Superior temporal gyrus (tissue), 1 donor: ENCODE measurements around the gene KIAA0319L.

Experiments
- DNase-seq: peaks from one replicate; pipeline ENCODE4 v3.0.0-alpha.2; 2016; ENCODE audit errors: extremely low spot score

The KIAA0319L gene

DNA sequence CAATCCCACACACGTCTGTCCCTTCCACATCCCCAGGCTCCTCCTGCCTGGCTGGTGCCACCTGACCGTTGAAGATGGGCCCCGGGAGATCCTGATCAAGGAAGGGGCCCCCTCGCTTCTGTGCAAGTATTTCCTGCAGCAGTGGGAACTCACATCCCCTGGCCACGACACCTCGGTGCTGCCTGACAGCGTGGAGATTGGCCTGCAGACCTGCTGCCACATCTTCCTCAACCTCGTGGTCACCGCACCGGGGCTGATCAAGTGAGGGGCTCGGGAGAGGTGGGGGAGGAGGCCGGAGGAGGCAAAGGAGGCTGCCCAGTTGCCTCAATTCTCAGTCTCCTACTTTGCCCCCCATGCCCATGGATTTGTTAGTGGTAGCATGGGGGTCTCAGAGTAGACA, 6.0 kb upstream of the KIAA0319L start:
- DNase-seq = no peak

DNA sequence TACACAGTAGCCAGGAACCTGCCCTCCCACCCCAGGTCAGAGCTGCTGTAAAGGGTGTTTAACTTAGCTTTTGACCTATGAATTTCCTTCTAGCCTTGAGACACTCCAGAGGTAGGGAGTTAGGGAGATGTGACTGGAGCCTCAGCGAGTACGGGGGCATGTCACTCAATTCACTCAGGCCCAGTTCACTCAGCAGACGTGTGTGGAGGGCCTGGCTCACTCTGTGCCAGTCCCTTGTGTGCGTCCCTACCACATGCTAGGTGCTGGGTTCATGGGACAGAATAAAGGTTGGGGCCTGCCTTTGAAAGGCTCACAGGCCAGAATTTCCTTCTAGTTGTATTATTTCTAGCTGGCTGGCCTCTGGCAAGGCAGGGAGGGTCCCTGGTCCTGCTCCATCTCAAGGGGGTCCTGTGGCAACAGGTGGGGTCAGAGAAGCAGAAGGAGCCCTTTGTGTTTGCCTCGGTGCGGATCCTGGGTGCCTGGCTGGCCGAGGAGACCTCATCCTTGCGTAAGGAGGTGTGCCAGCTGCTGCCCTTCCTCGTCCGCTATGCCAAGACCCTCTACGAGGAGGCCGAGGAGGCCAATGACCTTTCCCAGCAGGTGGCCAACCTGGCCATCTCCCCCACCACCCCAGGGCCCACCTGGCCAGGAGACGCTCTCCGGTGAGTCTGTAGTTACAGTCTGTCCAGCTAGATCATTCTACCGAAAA, 4.9 kb upstream of the KIAA0319L start:
- no peak for DNase-seq

DNA sequence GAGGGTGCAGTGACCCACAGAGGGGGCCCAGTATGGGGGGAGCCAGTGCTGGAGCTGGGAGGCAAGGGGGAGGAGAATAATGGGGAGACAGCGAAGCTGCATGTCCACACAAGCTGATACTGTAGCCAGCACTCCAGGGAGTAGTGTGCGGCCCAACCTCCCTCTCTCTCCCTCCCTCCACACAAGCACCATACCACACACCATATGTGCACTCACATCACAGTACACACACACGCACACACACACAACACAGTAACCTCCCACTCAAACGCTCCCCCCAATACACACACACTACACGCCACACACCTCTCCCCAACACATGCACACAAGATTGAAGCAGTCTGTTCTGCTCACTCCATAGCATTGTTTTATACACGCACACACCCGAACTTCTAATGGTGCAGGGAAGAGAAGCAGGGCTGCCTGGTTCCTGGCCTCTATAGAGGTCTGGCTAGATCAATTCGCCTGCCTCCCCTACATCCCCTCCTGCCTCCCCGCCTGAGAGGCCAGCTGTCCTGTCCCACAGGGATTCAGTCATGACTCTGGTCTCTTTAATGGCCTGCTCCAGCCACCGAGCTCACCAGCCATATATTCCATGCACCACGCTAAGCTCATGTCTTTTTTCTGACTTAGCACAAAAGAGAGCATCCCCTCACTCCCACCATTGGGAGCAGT, 4.2 kb upstream of the KIAA0319L start:
- no peak for DNase-seq

DNA sequence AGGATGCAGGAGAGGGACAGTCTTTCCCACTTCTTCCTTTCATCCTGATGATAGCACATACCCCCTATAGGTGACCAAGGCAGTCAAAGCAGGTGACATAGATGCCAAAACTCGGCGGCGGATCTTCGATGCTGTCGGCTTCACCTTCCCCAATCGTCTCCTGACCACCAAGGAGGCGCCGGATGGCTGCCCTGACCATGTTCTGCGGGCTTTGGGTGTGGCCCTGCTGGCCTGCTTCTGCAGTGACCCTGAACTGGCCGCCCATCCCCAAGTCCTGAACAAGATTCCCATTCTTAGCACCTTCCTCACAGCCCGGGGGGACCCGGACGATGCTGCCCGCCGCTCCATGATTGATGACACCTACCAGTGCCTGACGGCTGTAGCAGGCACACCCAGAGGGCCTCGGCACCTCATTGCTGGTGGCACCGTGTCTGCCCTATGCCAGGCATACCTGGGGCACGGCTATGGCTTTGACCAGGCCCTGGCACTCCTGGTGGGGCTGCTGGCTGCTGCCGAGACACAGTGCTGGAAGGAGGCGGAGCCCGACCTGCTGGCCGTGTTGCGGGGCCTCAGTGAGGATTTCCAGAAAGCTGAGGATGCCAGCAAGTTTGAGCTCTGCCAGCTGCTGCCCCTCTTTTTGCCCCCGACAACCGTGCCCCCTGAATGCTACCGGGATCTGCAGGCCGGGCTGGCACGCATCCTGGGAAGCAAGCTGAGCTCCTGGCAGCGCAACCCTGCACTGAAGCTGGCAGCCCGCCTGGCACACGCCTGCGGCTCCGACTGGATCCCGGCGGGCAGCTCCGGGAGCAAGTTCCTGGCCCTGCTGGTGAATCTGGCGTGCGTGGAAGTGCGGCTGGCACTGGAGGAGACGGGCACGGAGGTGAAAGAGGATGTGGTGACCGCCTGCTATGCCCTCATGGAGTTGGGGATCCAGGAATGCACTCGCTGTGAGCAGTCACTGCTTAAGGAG, 3.3 kb upstream of the KIAA0319L start:
- peak; percentile 83 for DNase-seq

DNA sequence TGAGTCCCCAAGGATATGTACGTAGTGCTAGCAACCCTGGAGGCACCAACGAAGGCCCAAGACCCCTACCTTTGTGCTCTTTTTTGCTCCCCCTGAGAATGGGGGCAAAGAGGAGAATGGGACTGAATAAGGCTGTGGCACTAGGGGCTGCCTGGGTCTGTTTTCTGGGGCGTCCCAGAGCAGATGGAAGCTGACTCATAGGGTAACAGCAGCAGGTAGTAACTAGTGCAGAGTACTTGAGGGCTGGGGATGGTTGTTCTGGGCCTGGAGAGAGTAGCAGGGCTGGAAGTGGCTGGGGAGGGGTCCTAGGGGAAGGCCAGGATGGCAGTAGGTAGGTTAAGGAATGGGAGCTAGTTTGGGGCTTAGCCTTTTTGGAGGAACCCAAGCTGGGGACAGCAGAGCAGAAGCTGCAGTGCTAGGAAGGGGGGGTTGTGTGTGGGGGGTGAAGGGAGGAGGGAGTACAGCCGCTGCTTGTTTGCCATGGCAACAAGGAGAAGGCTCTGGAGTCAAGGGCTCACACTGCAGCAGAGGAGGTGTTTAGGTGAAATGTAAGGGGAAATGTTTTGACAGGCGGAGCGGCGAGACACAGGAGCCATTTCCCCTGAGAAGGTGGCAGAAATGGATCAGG, 2.2 kb upstream of the KIAA0319L start:
- DNase-seq = no peak

DNA sequence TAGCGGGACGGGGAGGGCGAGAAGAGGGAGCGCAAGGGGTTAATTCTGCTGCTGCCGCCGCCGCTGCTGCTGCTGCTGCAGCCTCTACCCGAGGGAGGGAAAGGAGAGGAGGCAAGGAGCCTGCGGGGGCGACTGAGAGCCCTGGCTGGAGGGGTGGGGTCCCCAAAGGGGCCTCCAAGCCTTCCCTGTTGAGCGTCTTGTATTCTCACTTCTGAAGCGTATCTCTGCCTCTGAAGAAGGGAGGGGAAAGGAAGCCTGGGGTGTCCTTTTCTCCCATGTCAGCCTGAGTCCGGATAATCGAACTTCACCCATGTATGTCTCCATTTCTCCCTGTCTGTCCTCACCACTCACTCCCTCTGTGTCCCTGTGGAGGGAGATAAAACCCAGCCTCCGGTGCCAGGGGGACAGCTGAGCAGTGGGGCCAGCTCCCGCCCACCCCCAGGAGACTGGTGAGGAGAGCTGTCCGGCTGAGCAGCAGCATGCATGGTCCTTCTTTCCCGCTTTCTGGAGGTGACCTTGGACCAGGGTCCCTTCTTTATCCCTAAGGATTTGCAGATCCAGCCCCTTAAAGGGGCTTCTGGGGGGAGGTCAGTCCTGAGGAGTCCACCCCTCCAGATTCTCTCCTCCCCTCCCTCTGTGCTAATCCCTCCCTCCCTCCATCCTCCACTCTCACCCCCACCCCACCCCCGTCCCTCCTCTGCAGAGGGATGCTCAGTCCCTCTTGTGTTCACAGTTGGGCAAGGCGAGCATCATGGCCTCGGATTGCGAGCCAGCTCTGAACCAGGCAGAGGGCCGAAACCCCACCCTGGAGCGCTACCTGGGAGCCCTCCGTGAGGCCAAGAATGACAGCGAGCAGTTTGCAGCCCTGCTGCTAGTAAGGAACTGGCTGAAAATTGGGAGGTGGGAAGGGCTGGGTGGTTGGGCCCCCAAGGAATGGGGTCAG, 1.4 kb upstream of the KIAA0319L start:
- DNase-seq = no peak

DNA sequence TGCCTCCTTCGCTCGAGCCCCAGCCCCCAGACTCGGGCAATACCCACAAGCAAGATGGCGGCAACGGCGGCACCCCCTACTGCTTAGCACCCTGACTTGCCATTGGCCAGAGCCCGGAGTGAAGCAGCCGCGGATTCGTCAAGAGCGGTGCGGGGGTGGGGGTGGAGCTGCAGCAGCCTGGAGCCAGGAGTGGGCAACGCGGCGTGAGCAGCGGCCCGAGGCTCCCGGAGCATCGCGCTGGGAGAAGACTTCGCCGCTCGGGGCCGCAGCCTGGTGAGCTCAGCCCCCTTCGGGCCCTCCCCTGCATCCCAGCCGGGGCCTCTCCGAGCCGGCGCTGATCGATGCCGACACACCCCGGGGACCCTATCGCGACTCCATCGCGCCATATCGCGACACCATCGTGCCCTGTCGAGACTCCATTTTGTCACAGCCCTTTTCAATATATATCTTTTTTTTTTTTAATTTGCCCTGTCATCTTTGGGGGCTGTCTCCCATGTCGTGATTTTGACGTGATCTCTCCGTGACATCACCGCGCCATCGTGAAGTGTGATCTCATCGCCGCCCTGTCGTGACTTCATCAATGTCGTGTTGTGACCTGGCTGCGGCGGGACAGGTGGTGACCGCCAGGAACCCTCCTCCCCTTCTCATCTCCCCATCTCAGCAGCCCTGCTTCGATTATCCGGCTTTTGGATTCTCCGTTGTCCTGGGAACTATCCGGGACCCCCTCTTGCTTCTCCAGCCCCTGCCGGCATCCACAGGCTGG, 589 bp upstream of the KIAA0319L start, which contains the start of gene NCDN:
Gene NCDN (plus strand): TSS at position 189 of the 763 bp plus-strand sequence. CDS start 392 bp downstream, at position 581.
- peak; percentile 93 for DNase-seq

DNA sequence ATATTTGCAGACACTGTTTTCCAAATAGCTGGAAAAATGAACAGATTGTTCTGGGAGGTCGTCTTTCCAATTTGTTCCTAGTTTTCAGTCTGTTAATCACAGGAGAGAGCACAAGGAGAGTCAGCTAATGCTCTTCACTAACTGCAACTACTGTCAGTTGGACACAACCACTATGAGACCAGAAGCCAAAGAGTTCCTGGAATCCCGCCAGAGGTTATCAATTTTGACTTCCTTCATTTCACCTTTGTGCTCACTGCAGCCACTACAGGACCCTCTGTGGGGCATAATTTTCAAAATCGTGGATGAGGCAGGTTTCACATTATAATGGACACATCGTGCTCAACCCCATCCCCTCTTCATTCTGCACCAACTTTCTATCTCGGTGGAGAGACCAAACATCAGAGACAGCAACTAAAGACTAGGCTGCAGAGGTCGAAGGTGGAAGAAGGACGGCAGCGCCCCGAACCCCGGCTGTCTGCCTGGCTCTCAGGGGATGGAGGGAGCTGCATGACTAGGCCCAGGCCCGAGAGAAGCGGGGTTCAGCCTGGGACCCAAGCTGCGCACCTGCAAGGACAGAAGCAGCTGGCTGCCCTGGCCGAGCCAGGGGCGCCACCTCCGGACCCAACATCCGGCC, 602 bp downstream of the KIAA0319L start:
- no peak for DNase-seq

DNA sequence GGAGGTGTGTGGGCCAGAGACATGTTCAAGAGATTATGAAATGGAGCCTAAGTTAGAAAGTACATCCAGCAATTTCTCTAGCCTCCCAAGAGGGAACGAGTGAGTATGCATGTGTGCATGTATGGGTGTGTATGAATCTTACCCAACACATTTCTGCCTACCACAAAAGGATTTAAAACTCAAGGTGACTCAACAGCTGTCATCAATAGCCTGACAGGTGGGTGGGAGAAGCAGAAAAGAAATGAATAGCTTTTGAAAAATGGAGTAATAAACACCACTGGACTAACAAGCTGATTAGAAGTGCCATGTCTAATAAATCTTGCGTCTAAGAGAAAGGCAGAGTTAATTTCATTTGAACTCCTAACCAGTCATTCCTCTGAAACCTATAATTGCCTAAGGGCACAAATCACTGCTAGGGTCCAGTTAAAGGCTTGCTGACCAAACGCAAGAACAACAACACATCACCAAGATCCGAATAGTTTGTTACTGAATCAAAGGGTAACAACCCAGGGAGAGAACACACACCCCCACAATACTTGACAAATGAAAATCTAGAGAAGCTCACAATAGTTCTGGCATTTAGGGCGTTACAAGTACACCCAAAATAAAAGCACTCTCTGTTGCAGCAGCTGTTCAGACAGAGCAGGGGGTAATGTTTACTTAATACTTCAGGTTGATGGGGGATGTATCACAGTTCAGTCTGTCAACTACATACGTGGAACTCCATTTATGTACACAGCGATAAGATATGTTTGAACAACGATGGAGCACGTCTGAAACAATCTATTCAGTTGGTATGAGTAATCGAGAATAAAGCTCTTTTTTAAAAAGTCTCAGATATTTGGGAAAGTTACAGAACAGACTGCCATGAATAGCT, 1.4 kb downstream of the KIAA0319L start:
- DNase-seq = no peak

DNA sequence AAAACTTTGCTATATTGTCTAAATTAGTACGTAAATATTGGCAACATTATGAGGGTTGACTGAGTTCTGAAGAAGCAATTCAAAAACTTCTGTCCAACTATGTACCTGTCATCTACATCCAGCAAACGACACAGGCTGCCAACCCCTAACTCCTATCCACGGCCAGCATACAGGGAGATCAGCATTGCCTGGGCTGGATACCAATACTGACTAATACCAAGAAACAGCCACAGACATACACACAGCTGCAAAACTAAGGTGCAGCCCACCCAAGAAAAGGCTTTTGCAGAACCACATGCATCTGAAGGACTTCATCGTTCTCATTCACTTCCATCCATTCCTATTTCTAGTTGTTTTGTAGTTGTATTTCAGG, 2.0 kb downstream of the KIAA0319L start:
- no peak for DNase-seq

DNA sequence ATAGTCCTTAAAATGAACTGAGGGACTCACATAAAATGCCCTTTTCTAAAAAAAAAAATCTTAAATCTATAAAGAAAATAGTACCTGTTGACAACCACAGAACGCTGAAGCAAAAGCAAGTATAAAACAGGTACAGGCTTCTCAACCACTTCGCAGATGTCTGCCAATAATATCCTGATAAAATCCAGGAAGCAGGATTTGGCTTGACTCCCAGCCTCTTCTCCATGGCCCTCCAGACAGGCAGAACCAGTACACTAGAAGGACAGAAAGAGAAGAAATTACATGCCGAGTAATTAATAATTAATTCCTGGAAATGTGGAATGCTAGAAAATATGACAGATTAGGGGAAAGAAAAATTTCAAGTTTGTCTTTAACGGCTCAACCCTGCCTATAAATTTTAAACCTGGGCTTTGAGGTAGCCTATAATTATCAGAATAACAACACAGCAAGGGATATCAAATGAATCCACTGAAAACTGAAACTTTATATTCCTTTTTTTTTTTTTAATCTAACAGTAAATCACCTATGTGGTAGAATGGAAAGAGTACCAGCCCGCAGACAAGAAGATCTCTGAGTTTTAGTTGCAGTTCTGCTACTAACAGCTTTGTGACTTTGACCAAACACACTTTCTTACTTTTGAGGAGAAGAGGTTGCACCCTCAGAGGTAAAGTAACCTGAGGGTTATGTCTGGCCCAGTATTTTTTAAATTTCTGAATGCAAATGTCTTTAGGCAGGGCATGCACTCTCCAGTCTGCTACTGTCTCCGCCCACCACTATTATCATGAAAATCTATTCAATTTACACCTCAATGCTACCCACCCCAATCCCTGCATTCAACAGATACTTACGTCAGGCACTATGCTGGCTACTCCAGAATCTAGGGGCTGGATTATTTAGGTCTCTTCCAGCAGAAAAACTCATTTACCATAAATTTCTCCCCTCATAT, 2.7 kb downstream of the KIAA0319L start:
- no peak for DNase-seq

DNA sequence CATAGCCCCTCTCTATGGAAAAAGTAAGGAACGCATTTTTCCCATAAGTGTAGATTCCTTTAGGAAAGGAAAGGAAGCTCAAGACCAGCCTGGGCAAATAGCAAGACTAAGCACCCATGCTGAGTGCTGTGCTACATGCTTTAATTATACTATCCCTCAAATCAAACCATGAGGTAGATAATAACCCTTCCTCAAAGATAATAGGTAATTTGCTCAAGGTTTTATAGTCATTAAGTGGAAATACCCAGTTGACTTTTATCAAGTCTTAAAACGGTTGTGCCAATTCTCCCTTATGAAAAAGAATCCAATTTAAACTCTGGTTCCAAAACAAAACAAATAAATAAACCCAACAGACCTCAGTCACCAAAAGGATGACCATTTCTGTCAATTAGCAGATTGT, 3.4 kb downstream of the KIAA0319L start:
- DNase-seq = no peak

DNA sequence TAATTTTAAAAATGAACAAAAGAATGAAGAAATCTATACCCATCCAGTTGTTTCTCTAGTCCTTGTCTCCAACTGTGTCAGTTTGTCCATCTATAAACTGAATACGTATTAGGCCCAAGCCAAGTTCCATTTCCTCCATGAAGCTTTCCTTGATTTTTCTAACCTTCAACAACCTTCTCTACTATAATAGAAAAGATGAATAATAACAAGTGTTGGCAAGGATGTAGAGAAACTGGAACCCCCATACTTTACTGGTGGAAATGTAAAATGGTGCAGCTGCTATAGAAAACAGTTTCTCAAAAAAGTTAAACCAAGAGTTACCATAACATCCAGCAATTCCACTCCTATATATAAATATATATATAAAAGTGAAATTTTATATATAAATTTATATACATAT, 10.6 kb downstream of the KIAA0319L start:
- DNase-seq = no peak

DNA sequence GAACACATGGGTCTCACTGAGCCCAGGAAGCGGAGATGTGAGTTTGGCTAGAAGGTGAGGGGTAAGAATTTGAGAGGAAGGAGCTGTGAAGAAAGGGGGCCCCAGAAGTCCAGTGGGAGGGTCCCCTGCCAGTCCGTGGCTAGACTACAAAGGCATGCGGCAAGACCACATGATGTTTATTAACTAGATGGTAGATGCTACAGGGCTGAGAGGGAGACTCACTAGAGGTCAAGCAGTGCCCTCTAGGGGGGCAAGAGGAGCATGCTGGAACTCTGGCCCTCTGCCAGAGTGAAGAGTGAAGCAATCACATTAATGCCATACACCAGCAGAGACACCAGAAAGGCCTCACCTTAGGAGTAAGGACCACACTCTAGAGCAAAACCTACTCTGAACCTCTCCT, 12.2 kb downstream of the KIAA0319L start:
- DNase-seq = peak; percentile 83

DNA sequence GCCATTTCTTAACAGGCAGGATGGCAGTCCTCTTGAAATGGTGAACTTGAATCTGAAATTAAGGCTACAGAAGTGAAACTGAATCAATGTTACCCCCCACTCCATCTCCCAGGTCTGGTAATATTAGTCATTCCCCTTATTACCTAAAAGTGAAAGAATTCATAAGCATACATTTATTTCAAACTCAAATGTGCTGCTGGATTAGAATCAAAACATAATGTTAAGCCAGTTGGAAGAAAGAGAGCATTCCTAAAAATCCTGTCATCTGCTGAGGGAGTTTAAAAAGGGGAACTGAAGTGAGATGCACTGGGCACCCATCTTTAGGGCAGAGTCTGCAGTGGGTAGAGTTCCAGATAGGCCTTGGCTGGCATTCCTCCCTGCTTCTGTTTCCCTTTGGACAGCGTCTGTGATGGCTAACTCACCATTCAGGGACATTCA, 17.4 kb downstream of the KIAA0319L start:
- DNase-seq = peak; percentile 52

DNA sequence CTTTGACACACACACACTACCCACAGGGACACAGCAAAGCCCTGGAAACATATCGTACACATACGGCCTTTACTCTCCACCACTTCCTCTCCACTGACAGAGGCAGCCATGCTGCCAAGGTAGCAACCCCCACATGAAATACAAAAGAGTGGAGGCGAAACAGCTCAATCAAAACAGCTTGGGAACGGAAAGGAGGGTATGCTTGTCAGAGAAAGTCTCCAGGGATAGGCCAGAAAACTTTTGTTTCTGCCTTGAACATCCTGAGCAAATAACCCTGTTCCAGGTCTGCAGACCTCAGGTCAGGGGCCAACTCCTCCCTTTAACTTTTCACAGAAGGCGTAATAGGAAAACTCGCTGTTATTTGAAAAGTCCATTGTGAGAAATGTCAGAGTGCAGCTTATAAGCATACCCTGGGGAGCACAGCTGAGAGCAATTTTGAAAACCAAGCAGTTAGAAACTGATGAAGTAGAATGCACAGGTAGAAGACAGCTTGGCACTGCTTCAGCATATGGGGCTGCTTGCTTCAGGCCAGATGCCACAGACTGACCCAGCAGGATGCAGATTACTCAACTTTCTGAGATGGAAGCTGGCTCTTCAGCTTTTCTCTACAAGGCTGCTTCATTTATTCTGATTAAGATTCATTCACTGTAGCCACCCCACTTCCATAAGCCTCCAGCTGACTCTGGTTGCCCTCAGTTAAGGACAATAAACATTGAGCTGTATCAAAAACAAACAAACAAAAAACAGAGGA, 18.0 kb downstream of the KIAA0319L start:
- peak; percentile 26 for DNase-seq

DNA sequence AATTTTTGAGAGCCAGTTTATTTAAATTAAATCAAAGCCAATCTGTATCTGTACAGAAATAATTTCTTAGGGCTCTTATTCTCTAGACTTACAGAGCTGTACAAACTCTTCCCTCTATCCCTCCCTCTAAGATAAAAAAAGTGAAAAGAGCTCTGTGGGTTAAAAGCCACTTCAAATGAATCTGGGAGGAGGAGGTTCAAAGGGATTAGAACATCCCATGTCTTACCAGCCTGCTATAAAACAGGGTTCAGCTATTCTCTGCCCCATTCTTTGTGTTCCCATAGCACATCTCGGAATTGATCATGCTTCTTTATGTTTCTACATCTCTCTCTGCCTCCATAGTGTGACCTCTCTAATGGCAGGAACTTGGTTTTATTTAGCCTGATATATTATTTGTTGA, 19.4 kb downstream of the KIAA0319L start:
- DNase-seq = no peak
